PC-3 (cell line): ENCODE measurements around the gene NRXN2. TPM values are rescaled to one million over a fixed set of nuclear protein-coding genes. Genes with fewer than 3 reads are reported as not detected.

Experiments
- ATAC-seq: fragments of 200-7000 bp; cut with Tn5 transposase; 2 replicates; pipeline ENCODE4 v1.9.1; 2020; ENCODE audit warnings: mild to moderate bottlenecking, moderate library complexity
- BruUV-seq: library from RNA; stranded (reverse); fragments of 400-500 nt; replicated peaks from 2 replicates; lab custom pipeline; 2021; lab: Mats Ljungman, UMichigan
- CTCF ChIA-PET: fragments of 300-600 bp; sonication (Branson Sonifier 250); formaldehyde crosslinking; loops from one replicate; lab custom pipeline; 2022; ENCODE audit warnings: antibody characterized with exemption; lab: Charles Lee
- POLR2A ChIA-PET: fragments of 300-600 bp; sonication (Branson Sonifier 250); formaldehyde crosslinking; loops from one replicate; lab custom pipeline; 2022; ENCODE audit warnings: antibody characterized with exemption; ENCODE audit not compliant: unreplicated experiment; lab: Charles Lee
- DNase-seq: peaks from one replicate; pipeline ENCODE4 v3.0.0-alpha.2; 2015
- H2AFZ ChIP-seq: fragments of 300-600 bp; sonication (generic); 2 replicates; pipeline ENCODE4 v1.6.0; 2016; ENCODE audit warnings: antibody characterized with exemption, low read length
- H3F3A ChIP-seq: fragments of 300-600 bp; sonication (generic); one replicate; pipeline ENCODE4 v1.6.0; 2017; ENCODE audit warnings: antibody characterized with exemption, low read length, control low read depth, mild to moderate bottlenecking; ENCODE audit not compliant: unreplicated experiment
- H3K27ac ChIP-seq: fragments of 300-600 bp; sonication (generic); 2 replicates; pipeline ENCODE4 v1.5.1; 2016; ENCODE audit warnings: mild to moderate bottlenecking, low read length
- H3K27me3 ChIP-seq: fragments of 300-600 bp; sonication (generic); 2 replicates; pipeline ENCODE4 v1.6.1; 2016; ENCODE audit warnings: low read length, mixed read lengths
- H3K36me3 ChIP-seq: fragments of 300-600 bp; sonication (generic); 2 replicates; pipeline ENCODE4 v1.6.1; 2016; ENCODE audit warnings: low read depth, mixed run types, low read length, mixed read lengths
- H3K4me1 ChIP-seq: fragments of 300-600 bp; sonication (generic); 2 replicates; pipeline ENCODE4 v1.5.1; 2016; ENCODE audit warnings: low read length; ENCODE audit not compliant: insufficient read depth
- H3K4me2 ChIP-seq: fragments of 300-600 bp; sonication (generic); 2 replicates; pipeline ENCODE4 v1.6.0; 2016; ENCODE audit warnings: low read length
- H3K4me3 ChIP-seq: fragments of 300-600 bp; sonication (generic); 2 replicates; pipeline ENCODE4 v1.5.1; 2016; ENCODE audit warnings: mild to moderate bottlenecking, low read length, mixed read lengths
- H3K79me2 ChIP-seq: fragments of 300-600 bp; sonication (generic); 2 replicates; pipeline ENCODE4 v1.6.1; 2017; ENCODE audit warnings: low read length, mixed read lengths
- H3K9ac ChIP-seq: fragments of 300-600 bp; sonication (generic); 2 replicates; pipeline ENCODE4 v1.6.0; 2016; ENCODE audit warnings: mild to moderate bottlenecking, low read length
- H3K9me2 ChIP-seq: fragments of 300-600 bp; sonication (generic); replicated peaks from 2 replicates; pipeline ENCODE4 v1.6.1; 2016; ENCODE audit warnings: mixed run types, low read length, mixed read lengths
- H3K9me3 ChIP-seq: fragments of 300-600 bp; sonication (generic); 2 replicates; pipeline ENCODE4 v1.6.1; 2016; ENCODE audit warnings: low read length, mixed read lengths
- H4K20me1 ChIP-seq: fragments of 300-600 bp; sonication (generic); 2 replicates; pipeline ENCODE4 v1.6.1; 2016; ENCODE audit warnings: low read length, mixed read lengths
- EZH2 ChIP-seq: fragments of 300-600 bp; sonication (generic); IDR thresholded peaks from one replicate; pipeline ENCODE4 v1.6.1; 2017; ENCODE audit warnings: antibody characterized with exemption, mild to moderate bottlenecking, low read length; ENCODE audit not compliant: unreplicated experiment
- EZH2phosphoT487 ChIP-seq: fragments of 300-600 bp; sonication (generic); IDR thresholded peaks from 2 replicates; pipeline ENCODE4 v1.6.1; 2018; ENCODE audit warnings: mild to moderate bottlenecking, antibody characterized with exemption, low read length, borderline replicate concordance
- intact Hi-C: fragments of 100-400 bp; cut with micrococcal nuclease; formaldehyde crosslinking; loops from 2 replicates; pipeline ENCODE4 v1.9.0; 2023
- total RNA-seq: library from RNA; depleted of rRNA; stranded (reverse); fragments of >200 nt; gene quantifications from 2 replicates; pipeline ENCODE4 v1.2.3, GENCODE V29; 2014
- TF ChIP-seq, protein P1 (sequence below): fragments of 300-600 bp; sonication (generic); conservative IDR thresholded peaks from 2 replicates; pipeline ENCODE4 v1.5.1; 2017; ENCODE audit warnings: antibody characterized with exemption, low read depth, mild to moderate bottlenecking, low read length

The NRXN2 gene
- total RNA-seq, 1 experiment from 2014 or later, result not detected

DNA sequence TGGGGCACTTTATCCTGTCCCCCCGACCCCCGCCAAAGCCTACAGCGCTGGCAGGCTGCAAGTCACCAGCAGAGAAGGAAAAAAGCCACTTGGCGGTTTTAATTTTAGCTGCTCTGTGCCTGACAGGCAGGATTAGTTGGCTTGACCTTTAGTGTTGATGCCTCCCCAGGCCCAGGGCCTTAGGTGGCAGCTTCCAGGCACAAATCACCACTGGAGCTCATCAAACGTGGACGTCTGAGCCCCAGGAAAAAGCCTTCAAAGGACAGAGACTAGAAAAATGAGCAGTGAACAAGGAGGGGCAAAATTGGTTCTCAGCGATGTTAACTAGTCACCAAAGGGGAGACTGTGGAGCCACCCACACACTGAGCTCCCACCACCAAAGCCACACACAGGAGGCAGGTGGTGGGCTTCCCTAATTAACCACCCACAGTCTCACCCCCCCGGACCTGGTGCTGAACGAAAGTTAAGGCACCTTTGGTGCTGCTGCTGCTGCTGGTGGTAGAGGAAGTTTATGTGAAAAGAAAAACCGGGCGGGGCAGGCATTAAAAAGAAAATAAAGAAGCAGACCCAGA lies 41.1 kb upstream of the NRXN2 start:
- CTCF ChIA-PET, result no interaction called here
- BruUV-seq, result no TSS peak
- no peak overlapping the region for H3K9ac ChIP-seq
- no peak overlapping the region for H3K4me2 ChIP-seq
- no peak overlapping the region for H3K27ac ChIP-seq
- H4K20me1 ChIP-seq, result peaks cover 54% of the 10 kb centered on the region
- TF ChIP-seq, protein P1, sequence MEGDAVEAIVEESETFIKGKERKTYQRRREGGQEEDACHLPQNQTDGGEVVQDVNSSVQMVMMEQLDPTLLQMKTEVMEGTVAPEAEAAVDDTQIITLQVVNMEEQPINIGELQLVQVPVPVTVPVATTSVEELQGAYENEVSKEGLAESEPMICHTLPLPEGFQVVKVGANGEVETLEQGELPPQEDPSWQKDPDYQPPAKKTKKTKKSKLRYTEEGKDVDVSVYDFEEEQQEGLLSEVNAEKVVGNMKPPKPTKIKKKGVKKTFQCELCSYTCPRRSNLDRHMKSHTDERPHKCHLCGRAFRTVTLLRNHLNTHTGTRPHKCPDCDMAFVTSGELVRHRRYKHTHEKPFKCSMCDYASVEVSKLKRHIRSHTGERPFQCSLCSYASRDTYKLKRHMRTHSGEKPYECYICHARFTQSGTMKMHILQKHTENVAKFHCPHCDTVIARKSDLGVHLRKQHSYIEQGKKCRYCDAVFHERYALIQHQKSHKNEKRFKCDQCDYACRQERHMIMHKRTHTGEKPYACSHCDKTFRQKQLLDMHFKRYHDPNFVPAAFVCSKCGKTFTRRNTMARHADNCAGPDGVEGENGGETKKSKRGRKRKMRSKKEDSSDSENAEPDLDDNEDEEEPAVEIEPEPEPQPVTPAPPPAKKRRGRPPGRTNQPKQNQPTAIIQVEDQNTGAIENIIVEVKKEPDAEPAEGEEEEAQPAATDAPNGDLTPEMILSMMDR, result no peak
- TF ChIP-seq EZH2phosphoT487 (no peak), EZH2 (no peak)
- peaks cover 21% of the 10 kb centered on the region for H3K79me2 ChIP-seq
- no peaks in the 10 kb centered on the region for H3K9me3 ChIP-seq
- no peak overlapping the region for H2AFZ ChIP-seq
- intact Hi-C loops, result no loop called here
- peaks cover 47% of the 10 kb centered on the region for H3F3A ChIP-seq
- H3K4me3 ChIP-seq, result no peak overlapping the region
- H3K36me3 ChIP-seq, result peaks cover 59% of the 10 kb centered on the region
- no peaks in the 10 kb centered on the region for H3K4me1 ChIP-seq
- no peak for ATAC-seq
- H3K9me2 ChIP-seq, result no peaks in the 10 kb centered on the region
- POLR2A ChIA-PET, result no interaction called here
- no peaks in the 10 kb centered on the region for H3K27me3 ChIP-seq
- no peak for DNase-seq

DNA sequence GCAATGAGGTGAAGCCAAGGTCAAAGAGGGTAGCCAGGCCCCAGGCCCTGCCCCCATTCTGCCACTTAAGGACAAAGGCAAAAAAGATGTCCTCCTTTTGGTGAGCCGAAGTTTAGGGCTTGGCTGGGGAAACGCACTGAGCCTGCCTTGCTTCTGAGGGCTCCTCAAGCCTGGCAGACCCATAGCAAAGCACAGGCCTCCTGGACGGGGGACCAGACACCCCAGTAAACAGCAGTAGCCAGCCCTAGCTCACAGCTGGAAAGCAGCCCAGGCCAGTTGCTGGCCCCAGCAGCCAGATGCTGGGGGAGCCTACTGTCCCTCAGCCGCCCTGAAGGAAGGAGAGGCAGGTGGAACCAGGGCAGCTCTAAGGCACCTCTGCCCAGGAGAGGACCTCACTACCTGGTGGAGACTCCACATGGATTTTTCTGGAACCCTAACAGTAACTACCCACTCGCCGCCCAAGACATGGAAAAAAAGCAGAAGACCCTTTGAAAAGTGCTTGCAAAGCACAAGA lies 40.6 kb upstream of the NRXN2 start:
- no peaks in the 10 kb centered on the region for H3K27me3 ChIP-seq
- H3K4me3 ChIP-seq, result no peak overlapping the region
- no TSS peak for BruUV-seq
- ATAC-seq (no peak), DNase-seq (no peak)
- peaks cover 49% of the 10 kb centered on the region for H4K20me1 ChIP-seq
- H3K4me1 ChIP-seq, result no peaks in the 10 kb centered on the region
- POLR2A ChIA-PET, result interaction anchor here (1.5 kb wide), 1 partner anchor 15 kb away, joined by 7 read pairs; the partner anchor contains the start of gene SF1
- peaks cover 53% of the 10 kb centered on the region for H3K36me3 ChIP-seq
- no peak overlapping the region for H3K9ac ChIP-seq
- TF ChIP-seq, protein P1, result no peak
- no peak for TF ChIP-seq EZH2
- no peak for TF ChIP-seq EZH2phosphoT487
- H3K4me2 ChIP-seq, result no peak overlapping the region
- no peaks in the 10 kb centered on the region for H3K9me3 ChIP-seq
- intact Hi-C loops, result no loop called here
- H3K79me2 ChIP-seq, result peaks cover 17% of the 10 kb centered on the region
- CTCF ChIA-PET, result interaction anchor here (0.5 kb wide), 1 partner anchor 72 kb away, joined by 5 read pairs; no protein-coding TSS in a partner anchor
- H3K9me2 ChIP-seq, result no peaks in the 10 kb centered on the region
- peaks cover 43% of the 10 kb centered on the region for H3F3A ChIP-seq
- H3K27ac ChIP-seq, result no peak overlapping the region
- no peak overlapping the region for H2AFZ ChIP-seq
